Dermis blood vessel endothelial cell (primary cell): Measurements from ENCODE around the gene DDN. TPM values are rescaled to one million over a fixed set of nuclear protein-coding genes. Genes with fewer than 3 reads are reported as not detected.

ENCODE experiments used
- DNase-seq: peaks from one replicate; pipeline ENCODE4 v3.0.0; 2010
- total RNA-seq: library from RNA; depleted of rRNA; stranded (reverse); fragments of >200 nt; gene quantifications from 2 replicates; pipeline ENCODE4 v1.2.3, GENCODE V29; 2014

The DDN gene
- total RNA-seq, 1 donor from 2014 or later, result under 0.01 TPM

- DNase-seq, result peak; percentile 37
Observed at GRCh38 chr12:48965298-48965838, 33.8 kb downstream of the DDN start.

- no peak for DNase-seq
Observed at GRCh38 chr12:48961801-48962200, 37.4 kb downstream of the DDN start.

- DNase-seq, result no peak
Observed at GRCh38 chr12:48961331-48961730, 37.8 kb downstream of the DDN start.

- no peak for DNase-seq
Observed at GRCh38 chr12:48960834-48961233, 38.3 kb downstream of the DDN start.

- no peak for DNase-seq
Observed at GRCh38 chr12:48958049-48958388, 41.2 kb downstream of the DDN start.

GRCh38 chr12:48957141-48958048, 41.8 kb downstream of the DDN start, which contains the start of gene ARF3:
TSS of gene ARF3 (minus strand) at chr12:48957487. CDS start at chr12:48941095, 16,392 bp downstream.
- peak; percentile 95 for DNase-seq

GRCh38 chr12:48956279-48957140, 42.7 kb downstream of the DDN start:
- peak; percentile 96 for DNase-seq

- DNase-seq, result no peak
Observed at GRCh38 chr12:48954841-48955501, 44.2 kb downstream of the DDN start.

- no peak for DNase-seq
Observed at GRCh38 chr12:48954061-48954460, 45.1 kb downstream of the DDN start.

- no peak for DNase-seq
Observed at GRCh38 chr12:48952691-48953090, 46.5 kb downstream of the DDN start.

- no peak for DNase-seq
Observed at GRCh38 chr12:48947727-48948126, 51.4 kb downstream of the DDN start.

GRCh38 chr12:48946943-48947342, 52.2 kb downstream of the DDN start:
- DNase-seq, result no peak

GRCh38 chr12:48946205-48946604, 53.0 kb downstream of the DDN start:
- peak; percentile 33 for DNase-seq

Other genes starting within 250 kb of the DDN start
- 39.0 and 43.3 TPM in 2 replicates for gene ADCY6, start 210.3 kb downstream of the DDN start, total RNA-seq
- 16.3 and 20.0 TPM in 2 replicates for gene CACNB3, start 180.9 kb downstream of the DDN start, total RNA-seq
- 115 and 124 TPM in 2 replicates for gene DDX23, start 147.2 kb downstream of the DDN start, total RNA-seq
- 3.4 and 10.9 TPM in 2 replicates for gene RND1, start 133.5 kb downstream of the DDN start, total RNA-seq
- 11.6 and 16.4 TPM in 2 replicates for gene FKBP11, start 73.9 kb downstream of the DDN start, total RNA-seq
- gene ARF3, start 41.9 kb downstream of the DDN start, total RNA-seq, result 46.1 and 61.5 TPM in 2 replicates
- 0.05 TPM in 1 of 2 replicates, not detected in the other for gene WNT10B, start 27.6 kb downstream of the DDN start, total RNA-seq
- gene WNT1, start 21.1 kb downstream of the DDN start, total RNA-seq, result not detected in 2 replicates
- gene PRKAG1, start 19.4 kb upstream of the DDN start, total RNA-seq, result 40.3 and 48.2 TPM in 2 replicates
- gene KMT2D, start 61.4 kb upstream of the DDN start, total RNA-seq, result 41.2 and 99.0 TPM in 2 replicates
- gene RHEBL1, start 70.6 kb upstream of the DDN start, total RNA-seq, result 1.2 and 2.0 TPM in 2 replicates
- 1.2 and 3.7 TPM in 2 replicates for gene DHH, start 95.4 kb upstream of the DDN start, total RNA-seq
- 101 and 122 TPM in 2 replicates for gene LMBR1L, start 111.5 kb upstream of the DDN start, total RNA-seq
- gene TUBA1B, start 132.0 kb upstream of the DDN start, total RNA-seq, result 1,075 and 1,939 TPM in 2 replicates
- gene TUBA1A, start 189.7 kb upstream of the DDN start, total RNA-seq, result 642 and 821 TPM in 2 replicates